Measurements from ENCODE around the gene PREX1. TPM values are rescaled to one million over a fixed set of nuclear protein-coding genes. Genes with fewer than 3 reads are reported as not detected.

The PREX1 gene
- total RNA-seq: 99.1 and 113 TPM in 2 replicates

DNA sequence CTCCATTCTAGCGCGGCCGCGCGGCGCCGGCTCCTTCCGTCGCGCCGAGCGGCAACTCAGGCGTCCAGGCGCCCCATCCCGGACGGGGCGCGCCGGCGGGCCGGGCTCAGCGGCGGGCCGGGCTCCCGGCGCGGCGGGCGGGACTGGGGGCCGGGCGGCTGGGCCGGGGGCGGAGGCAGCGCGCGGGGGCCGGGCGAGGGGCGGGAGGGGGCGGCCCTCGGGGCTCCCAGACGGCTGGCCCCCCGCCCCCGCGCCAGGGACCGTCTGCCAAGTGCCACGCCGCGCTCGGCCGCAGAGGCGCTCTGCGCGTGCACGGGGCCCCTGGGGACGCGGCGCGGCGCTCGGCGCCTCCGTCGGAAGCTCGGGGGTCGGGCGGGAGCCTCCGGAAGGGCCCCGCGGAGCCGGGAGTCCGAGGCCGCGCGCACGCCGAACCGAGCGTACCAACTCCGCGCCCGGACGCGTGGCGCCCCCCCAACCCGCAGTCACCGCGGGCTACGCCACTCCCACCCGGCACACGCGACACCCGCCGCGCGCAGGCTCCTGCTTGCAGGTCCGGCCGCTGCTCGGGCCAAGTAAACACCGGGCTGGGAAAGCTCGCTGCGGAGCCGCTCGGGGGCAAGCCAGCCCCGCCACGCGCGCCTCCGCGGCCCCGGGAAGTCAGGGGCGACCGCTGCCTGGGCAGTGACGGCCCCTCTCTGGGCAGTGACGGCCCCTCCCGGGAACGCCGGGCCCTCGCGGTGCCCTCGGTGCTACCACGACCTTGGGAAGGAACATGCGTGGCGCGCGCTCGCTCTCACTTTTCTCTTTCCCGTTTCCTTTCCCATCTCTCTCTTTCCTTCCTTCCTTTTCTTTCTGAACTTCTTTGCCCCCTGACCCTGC is at the start of gene PREX1:
PREX1 (minus strand) TSS at position 145 of the 879 bp plus-strand sequence; CDS start at position 6, 139 bp downstream.

Other genes starting within 250 kb of the PREX1 start
- 74.1 and 80.4 TPM in 2 replicates for gene ARFGEF2, start 93.7 kb upstream of the PREX1 start, total RNA-seq
- 278 and 308 TPM in 2 replicates for gene CSE1L, start 218.3 kb upstream of the PREX1 start, total RNA-seq